SK-N-SH (cell line): ENCODE data around the gene UQCR10.

Experiments used
- EP300 ChIP-seq, 2 experiments: IDR thresholded peaks; 2 replicates each; pipeline versions ENCODE4 v1.4.0 to v1.6.1; 2012; ENCODE audit warnings: borderline replicate concordance in 1 of 2, low read depth in 1 of 2, low read length in 1 of 2
- FOXJ3 ChIP-seq: sonication (generic); formaldehyde crosslinking; IDR thresholded peaks from 2 replicates; pipeline ENCODE4 v1.5.1; 2020; ENCODE audit warnings: mild to moderate bottlenecking, missing genetic modification reagents
- FOXM1 ChIP-seq: IDR thresholded peaks from 2 replicates; pipeline ENCODE4 v1.4.0; 2012; ENCODE audit warnings: low read depth, mild to moderate bottlenecking
- GABPA ChIP-seq: IDR thresholded peaks from 2 replicates; pipeline ENCODE4 v1.4.0; 2012; ENCODE audit warnings: low read depth, mild to moderate bottlenecking
- JUND ChIP-seq: IDR thresholded peaks from 2 replicates; pipeline ENCODE4 v1.4.0; 2012
- RCOR1 ChIP-seq: fragments of 150-350 bp; IDR thresholded peaks from 2 replicates; pipeline ENCODE4 v1.6.1; 2017; ENCODE audit warnings: antibody characterized with exemption, low read length
- TCF12 ChIP-seq: IDR thresholded peaks from 2 replicates; pipeline ENCODE4 v1.4.0; 2012
- TF ChIP-seq, protein P1 (sequence below): IDR thresholded peaks from 2 replicates; pipeline ENCODE4 v1.6.1; 2012; ENCODE audit warnings: mild to moderate bottlenecking, low read depth, low read length, moderate library complexity
- TF ChIP-seq, protein P2 (sequence below): fragments of 200-600 bp; sonication (generic); IDR thresholded peaks from 2 replicates; pipeline ENCODE4 v1.6.1; 2017; ENCODE audit warnings: antibody characterized with exemption, mild to moderate bottlenecking, moderate library complexity
- TF ChIP-seq, protein P3 (sequence below): IDR thresholded peaks from 2 replicates; pipeline ENCODE4 v1.4.0; 2012; ENCODE audit warnings: low read depth, borderline replicate concordance
- TF ChIP-seq, protein P4 (sequence below): IDR thresholded peaks from 2 replicates; pipeline ENCODE4 v1.4.0; 2012; ENCODE audit warnings: low read depth
- TF ChIP-seq, protein P5 (sequence below): fragments of 150-350 bp; IDR thresholded peaks from 2 replicates; pipeline ENCODE4 v1.6.1; 2017; ENCODE audit warnings: antibody characterized with exemption, low read length, low read depth, borderline replicate concordance

DNA sequence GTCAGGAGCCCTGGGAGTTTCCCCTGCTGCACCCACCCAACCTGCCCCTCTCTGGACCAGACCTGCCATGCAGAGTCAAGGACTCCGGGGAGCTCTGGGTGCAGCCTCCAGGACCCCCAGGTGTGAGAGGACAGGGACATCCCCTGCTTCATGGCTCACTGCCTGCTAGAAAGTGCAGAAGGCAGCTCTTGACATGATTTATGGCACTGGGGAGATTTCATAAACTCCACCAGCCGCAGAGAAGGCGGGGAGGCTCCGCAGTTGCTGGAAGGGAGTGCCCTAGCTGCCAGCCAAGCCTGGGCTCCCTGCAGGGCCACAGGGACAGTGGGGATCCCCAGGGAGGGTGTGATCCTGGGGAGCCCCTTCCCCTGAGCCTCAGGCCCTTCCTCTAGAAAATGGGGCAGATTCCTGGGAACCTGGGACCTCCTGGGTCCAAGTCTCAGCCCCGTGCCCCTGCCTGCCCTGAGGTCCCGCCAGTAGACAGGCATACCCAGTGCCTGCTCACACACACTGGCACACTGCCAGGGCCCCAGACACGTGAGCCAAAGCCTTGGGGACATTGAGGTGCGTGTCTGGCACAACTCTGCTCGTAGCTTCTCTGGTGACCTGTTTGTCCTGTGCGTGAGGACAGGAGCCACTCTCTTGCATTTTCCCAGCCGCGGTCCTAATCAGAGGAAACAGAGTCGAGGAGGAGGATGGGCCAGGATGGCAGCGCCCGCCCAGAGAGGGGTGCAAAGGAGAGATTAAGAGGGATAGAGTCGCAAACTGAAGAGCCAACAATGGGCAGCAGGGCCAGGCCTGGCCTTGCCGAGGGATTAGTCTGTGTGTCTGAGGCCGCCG lies 33.6 kb upstream of the UQCR10 start:
- TF ChIP-seq, protein P1, sequence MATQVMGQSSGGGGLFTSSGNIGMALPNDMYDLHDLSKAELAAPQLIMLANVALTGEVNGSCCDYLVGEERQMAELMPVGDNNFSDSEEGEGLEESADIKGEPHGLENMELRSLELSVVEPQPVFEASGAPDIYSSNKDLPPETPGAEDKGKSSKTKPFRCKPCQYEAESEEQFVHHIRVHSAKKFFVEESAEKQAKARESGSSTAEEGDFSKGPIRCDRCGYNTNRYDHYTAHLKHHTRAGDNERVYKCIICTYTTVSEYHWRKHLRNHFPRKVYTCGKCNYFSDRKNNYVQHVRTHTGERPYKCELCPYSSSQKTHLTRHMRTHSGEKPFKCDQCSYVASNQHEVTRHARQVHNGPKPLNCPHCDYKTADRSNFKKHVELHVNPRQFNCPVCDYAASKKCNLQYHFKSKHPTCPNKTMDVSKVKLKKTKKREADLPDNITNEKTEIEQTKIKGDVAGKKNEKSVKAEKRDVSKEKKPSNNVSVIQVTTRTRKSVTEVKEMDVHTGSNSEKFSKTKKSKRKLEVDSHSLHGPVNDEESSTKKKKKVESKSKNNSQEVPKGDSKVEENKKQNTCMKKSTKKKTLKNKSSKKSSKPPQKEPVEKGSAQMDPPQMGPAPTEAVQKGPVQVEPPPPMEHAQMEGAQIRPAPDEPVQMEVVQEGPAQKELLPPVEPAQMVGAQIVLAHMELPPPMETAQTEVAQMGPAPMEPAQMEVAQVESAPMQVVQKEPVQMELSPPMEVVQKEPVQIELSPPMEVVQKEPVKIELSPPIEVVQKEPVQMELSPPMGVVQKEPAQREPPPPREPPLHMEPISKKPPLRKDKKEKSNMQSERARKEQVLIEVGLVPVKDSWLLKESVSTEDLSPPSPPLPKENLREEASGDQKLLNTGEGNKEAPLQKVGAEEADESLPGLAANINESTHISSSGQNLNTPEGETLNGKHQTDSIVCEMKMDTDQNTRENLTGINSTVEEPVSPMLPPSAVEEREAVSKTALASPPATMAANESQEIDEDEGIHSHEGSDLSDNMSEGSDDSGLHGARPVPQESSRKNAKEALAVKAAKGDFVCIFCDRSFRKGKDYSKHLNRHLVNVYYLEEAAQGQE, result no peak
- TF ChIP-seq, protein P2, sequence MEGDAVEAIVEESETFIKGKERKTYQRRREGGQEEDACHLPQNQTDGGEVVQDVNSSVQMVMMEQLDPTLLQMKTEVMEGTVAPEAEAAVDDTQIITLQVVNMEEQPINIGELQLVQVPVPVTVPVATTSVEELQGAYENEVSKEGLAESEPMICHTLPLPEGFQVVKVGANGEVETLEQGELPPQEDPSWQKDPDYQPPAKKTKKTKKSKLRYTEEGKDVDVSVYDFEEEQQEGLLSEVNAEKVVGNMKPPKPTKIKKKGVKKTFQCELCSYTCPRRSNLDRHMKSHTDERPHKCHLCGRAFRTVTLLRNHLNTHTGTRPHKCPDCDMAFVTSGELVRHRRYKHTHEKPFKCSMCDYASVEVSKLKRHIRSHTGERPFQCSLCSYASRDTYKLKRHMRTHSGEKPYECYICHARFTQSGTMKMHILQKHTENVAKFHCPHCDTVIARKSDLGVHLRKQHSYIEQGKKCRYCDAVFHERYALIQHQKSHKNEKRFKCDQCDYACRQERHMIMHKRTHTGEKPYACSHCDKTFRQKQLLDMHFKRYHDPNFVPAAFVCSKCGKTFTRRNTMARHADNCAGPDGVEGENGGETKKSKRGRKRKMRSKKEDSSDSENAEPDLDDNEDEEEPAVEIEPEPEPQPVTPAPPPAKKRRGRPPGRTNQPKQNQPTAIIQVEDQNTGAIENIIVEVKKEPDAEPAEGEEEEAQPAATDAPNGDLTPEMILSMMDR, result no peak
- TF ChIP-seq FOXJ3 (CRISPR knock-in tag) (peak; percentile 72), JUND (no peak), FOXM1 (no peak), RCOR1 (peak; percentile 40; the same call in 1 of the 2 replicates), GABPA (no peak), TCF12 (no peak), EP300 (IDR thresholded peaks at IDR 0.05; ENCODE audit: borderline replicate concordance in 1 of 2, low read depth in 1 of 2, low read length in 1 of 2) (0 out of 4 replicates have a peak, but pooled peaks of 1 of the 2 experiments have one; percentile 8)
- TF ChIP-seq, protein P3, sequence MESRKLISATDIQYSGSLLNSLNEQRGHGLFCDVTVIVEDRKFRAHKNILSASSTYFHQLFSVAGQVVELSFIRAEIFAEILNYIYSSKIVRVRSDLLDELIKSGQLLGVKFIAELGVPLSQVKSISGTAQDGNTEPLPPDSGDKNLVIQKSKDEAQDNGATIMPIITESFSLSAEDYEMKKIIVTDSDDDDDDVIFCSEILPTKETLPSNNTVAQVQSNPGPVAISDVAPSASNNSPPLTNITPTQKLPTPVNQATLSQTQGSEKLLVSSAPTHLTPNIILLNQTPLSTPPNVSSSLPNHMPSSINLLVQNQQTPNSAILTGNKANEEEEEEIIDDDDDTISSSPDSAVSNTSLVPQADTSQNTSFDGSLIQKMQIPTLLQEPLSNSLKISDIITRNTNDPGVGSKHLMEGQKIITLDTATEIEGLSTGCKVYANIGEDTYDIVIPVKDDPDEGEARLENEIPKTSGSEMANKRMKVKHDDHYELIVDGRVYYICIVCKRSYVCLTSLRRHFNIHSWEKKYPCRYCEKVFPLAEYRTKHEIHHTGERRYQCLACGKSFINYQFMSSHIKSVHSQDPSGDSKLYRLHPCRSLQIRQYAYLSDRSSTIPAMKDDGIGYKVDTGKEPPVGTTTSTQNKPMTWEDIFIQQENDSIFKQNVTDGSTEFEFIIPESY, result no peak
- TF ChIP-seq, protein P4, sequence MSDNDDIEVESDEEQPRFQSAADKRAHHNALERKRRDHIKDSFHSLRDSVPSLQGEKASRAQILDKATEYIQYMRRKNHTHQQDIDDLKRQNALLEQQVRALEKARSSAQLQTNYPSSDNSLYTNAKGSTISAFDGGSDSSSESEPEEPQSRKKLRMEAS, result no peak
- TF ChIP-seq, protein P5, sequence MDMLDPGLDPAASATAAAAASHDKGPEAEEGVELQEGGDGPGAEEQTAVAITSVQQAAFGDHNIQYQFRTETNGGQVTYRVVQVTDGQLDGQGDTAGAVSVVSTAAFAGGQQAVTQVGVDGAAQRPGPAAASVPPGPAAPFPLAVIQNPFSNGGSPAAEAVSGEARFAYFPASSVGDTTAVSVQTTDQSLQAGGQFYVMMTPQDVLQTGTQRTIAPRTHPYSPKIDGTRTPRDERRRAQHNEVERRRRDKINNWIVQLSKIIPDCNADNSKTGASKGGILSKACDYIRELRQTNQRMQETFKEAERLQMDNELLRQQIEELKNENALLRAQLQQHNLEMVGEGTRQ, result no peak
